ENCODE data around the gene CTRB2. TPM values are rescaled to one million over a fixed set of nuclear protein-coding genes. Genes with fewer than 3 reads are reported as not detected.

CTRB2 gene
- not detected in 2 replicates for total RNA-seq

DNA sequence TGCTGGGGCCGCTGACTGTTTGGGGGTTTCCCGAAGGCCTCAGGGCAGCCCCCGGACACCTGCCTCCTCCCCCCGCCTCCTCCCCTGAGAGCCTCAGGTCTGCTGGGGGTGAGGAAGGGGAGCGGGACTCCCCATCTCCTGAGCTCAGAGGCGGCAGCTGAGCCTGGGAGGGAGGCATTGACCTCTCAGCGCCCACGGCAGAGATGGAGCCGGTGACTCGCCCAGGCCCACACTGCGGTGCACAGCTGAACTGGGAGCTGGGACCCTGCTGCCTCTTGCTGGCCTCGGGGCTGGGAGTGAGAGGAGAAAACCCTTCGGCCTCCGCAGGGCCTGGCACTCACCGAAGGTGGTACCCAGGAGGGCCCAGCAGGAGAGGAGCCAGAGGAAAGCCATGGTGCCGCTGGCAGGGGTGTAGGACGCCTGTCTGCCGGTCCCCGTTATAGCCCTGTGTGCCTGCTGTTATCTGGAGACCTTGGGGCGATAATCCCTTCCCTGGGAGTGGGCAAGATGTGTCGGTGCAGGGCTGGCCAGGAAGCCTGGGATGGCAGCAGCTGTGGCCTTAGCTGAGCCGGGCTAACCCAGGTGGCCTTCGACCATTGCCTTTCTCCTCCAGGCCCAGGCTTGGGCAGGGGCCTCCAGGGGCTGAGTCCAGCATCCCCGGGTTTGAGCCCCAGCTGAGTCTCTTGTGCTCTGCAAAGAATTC lies at the start of gene CTRB2:
TSS of gene CTRB2 (minus strand) at position 413 of the 703 bp plus-strand sequence. CDS start at position 393, 20 bp downstream.

DNA sequence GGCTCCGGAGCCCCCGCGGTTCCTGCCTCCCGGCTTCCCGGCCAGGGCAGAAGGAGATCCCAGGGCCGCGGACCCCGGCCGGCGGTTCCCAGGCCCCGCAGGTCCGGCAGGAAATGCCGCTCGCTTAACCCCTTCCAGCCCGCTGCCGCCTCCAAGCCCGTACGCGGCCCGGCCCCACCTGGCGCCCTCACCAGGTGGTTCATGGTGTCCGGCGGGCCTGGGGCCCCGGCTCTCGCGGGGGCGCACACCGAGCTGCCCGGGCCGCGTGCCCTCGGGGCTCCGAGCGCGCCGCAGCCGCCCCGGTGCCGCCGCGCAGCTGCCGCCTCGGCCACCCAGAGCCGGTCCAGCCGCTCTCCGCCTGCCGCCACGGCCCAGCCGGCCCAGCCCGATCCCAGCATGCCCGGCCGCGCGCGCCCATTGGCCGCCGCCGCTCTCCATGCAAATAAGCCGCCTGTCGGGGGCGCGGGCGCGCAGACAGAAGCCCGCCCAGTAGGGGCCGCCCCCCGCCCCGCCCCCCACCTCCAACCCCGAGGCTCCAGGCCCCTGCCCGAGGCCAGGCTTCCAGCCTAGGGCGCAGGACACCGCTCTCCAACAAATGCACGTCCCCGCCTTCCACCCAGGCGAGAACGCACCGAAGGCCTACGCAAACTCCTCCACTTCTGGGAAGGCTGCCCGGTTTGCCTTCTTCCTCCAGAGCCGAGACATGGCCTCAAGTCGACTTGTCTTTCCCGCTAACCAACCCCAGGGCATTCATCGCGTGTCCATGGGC lies 44.5 kb upstream of the CTRB2 start, which contains the start of gene BCAR1:
TSS of gene BCAR1 (minus strand) at position 345 of the 769 bp plus-strand sequence. CDS start at position 203, 142 bp downstream.

DNA sequence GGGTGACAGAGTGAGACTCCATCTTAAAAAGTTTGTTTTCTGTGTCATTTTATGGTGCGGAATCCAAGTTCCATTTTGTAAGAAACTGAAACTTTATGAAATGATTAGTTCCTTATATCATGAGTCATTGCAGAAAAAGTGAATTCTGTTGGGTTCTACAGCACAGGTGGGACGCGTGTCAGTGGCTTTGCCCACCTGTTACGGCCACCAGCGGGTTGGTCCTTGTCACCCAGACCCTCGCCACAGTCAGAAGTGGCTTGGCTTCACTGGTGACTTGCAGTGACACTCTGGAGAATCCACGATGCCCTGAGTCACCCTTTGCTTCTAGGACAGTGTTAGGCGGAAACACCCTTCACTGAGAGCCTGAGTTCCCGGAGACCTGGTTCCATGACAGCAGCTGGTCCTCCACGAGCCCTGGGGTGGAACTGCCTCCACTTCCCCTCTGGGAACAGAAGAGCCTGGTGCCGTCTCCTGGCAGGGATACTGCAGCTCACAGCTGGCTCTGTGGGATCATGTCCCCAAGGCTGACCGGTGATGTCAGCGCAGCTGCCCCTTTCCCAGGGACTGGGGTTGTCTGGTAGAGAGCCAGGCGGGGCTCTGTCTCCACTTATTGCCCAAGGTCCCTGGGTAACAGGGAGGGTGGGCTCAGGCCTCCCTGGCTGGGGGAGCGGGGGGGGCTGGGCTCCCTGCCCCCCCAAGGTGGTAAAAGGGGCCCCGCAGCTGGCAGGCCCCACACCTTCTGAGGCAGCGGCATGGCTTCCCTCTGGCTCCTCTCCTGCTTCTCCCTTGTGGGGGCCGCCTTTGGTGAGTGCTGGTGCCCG lies 11.5 kb upstream of the CTRB2 start, which contains the start of gene CTRB1:
TSS of gene CTRB1 (plus strand) at position 733 of the 821 bp plus-strand sequence. CDS start at position 753, 20 bp downstream.

Other genes with a start within 250 kb of the CTRB2 start
- gene WDR59, start 222.0 kb downstream of the CTRB2 start, total RNA-seq: 16.3 and 21.0 TPM in 2 replicates
- gene ZNRF1, start 208.1 kb downstream of the CTRB2 start, total RNA-seq: 31.8 and 34.6 TPM in 2 replicates
- 0.14 and 0.56 TPM in 2 replicates for gene LDHD, start 90.4 kb downstream of the CTRB2 start, total RNA-seq
- gene ZFP1, start 58.6 kb downstream of the CTRB2 start, total RNA-seq: 5.7 and 8.3 TPM in 2 replicates
- not detected in 2 replicates for gene CTRB1, start 11.8 kb upstream of the CTRB2 start, total RNA-seq
- gene BCAR1, start 44.5 kb upstream of the CTRB2 start, total RNA-seq: 53.8 and 68.1 TPM in 2 replicates
- 36.8 and 56.3 TPM in 2 replicates for gene CFDP1, start 226.3 kb upstream of the CTRB2 start, total RNA-seq